ENCODE measurements around the gene WRAP73.

Gene WRAP73

GRCh38 chr1:3668585-3669300 is 18.8 kb upstream of the WRAP73 start:
- no peak for DNase-seq (ENCODE audit: low spot score)

DNA sequence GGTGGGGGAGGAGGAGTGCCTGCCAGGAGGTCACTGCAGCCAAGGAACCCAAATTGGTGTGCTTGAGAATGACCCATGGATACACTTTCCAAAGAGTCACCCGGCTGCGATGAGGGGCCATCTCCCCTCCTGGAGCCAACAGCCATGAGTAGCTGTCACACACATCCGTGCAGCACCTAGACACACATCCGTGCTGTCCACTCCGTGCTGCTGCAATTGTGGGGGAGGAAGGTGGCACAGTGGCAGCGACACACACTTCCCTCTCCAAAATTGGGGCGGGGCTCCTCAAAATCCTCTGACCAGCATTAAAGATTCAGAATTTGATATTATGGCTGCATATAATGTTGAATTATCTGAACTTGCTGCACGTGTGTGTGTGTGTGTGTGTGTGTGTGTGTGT is 18.2 kb upstream of the WRAP73 start:
- no peak for DNase-seq (ENCODE audit: low spot score)

DNA sequence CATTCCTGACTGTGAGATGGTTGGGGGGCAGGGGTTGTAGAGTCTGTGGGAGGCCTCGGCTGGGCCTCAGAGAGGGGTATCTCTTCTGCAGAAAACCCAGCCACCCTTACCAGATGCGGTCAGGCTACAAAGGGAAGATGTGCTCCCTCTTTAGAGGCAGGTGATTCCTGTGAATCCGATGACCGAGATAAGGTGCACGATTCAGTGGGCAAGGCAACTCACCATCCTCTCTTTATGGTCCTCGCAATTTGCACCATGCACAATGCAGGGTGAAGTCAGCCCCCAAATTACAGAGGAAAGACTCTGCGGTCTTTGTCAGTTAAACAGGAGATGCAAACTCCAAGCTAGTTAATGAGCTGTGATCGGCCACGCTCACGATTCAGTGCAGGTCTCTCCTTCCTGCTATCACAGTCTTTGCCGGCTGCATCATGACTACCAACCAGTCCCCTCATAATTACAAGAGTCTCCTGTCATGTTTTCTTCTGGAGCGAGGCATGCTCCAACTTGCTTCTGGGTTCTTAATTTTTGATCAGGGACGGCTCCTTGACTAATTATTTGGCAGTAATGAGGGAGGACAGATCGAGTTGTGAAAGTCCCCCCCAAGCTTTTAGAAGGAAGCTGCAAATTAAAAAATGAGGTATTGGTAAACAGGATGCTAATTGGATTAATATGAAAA is 14.9 kb upstream of the WRAP73 start:
- DNase-seq (ENCODE audit: low spot score) = no peak

GRCh38 chr1:3663999-3664699 is 14.2 kb upstream of the WRAP73 start:
- no peak for DNase-seq (ENCODE audit: low spot score)

- DNase-seq (ENCODE audit: low spot score) = no peak
These were observed 12.3 kb upstream of the WRAP73 start for GRCh38 chr1:3662080-3662671.

DNA sequence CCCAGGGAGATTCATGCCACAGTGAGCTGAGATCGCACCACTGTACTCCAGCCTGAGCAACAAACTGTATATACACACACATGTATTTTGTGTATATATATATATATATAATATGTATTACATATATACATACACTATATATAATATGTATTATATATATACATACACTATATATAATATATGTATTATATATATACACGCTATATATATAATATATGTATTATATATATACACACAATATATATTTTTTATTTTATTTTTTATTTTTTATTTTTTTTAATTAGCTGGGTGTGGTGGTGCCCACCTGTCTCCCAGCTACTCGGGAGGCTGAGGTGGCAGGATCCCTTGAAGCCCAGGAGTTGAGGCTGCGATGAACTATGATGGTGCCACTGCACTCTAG is 11.7 kb upstream of the WRAP73 start:
- DNase-seq (ENCODE audit: low spot score) = no peak

DNA sequence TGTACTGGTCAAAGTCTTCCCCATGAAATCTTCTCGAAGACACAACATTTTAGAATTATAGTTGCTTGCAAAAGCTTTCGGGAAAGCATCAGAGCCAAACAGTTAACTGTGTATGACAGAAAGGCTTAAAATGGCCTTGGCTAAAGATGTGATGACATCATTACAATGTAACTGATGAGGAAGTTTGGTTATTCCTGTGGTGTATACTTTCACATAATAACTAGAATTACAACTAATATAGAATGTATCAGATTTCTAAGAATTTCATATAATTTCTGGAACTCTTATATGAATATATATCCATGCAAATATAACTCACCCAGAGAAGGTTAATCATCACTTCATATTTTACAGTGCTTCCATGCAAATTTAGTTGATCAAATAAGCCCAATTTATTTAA is 10.8 kb upstream of the WRAP73 start:
- DNase-seq (ENCODE audit: low spot score) = no peak

GRCh38 chr1:3659093-3659492 is 9.2 kb upstream of the WRAP73 start:
- no peak for DNase-seq (ENCODE audit: low spot score)

DNA sequence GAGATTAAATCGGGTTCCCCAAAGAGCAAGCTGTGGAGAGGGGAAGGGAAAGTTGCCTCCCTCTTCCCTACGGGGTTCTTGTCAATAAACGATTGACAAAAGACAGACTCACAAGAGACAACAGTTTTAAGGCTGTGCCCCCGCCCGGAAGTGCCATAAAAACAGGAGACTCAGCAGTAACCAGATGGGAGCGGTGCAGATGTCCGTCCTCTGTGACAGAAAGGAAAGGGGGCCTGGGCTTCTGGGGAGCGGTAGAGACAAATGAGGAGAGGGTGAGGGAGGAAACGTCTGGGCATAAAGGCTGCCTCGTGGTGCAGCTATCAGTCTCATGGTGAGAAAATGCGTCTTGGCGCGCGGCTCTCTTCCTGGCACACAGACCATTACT is 8.3 kb upstream of the WRAP73 start:
- DNase-seq (ENCODE audit: low spot score) = no peak

DNA sequence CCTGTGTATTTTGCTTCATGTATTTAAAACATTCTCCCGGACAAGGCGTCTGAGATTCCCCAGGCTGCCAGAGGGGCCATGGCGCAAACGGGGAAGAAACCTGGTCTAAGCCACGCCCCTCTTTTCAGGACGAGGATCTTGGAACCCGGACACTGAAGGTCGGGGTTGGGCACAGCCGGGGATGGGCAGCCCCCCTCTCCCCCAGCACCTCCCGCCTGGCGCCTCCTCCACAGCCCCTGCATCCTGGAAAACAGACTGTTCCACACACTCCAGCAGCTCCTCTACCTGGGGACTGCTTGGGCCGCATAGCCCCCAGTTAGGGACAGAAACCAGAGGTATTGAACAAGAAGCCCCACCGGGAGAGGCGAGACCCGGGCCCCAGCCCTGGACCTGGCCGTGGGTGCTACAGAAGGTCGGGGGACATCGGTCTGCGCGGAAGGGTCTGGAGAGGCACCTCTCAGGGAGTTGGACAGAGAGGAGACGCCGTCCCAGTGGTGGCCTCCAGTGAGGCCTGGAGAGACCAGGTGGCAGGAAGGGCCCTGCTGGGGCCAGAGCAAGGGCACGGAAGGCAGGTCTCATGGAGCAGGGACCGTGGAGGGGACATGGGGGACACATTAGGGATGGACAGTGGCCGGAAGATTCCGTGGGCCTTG is 7.8 kb upstream of the WRAP73 start:
- no peak for DNase-seq (ENCODE audit: low spot score)

- no peak for DNase-seq (ENCODE audit: low spot score)
These were observed 7.2 kb upstream of the WRAP73 start for GRCh38 chr1:3657096-3657475.

DNA sequence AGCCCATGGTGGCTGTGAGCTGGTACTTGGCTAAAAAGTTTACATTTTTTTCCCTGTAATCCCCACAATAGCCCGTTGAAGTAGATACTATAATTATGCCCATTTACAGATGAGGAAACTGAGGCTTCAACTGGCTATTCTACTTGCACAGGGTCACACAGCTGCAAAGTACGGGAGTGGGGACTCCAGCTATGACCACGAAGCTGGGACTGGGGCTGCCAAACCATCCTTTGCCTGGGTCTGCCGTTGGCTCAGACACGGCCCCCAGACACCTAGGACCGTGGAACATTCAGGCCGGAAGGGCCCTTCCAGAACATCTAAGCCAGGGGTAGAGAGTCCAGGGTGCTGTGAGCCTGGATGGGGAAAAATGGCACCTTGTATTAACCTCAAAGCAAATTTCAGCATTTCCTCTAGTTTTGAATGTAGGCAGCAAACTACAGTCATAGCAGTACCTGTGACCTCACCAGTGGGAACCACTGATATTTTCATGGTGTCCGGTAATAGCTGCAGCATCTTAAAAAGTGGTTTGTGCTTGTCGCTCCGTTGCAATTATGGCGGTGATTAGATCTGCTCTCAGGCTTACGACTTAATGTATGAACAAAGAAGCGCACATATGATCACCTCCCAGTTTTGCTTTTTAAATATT is 6.7 kb upstream of the WRAP73 start:
- no peak for DNase-seq (ENCODE audit: low spot score)

DNA sequence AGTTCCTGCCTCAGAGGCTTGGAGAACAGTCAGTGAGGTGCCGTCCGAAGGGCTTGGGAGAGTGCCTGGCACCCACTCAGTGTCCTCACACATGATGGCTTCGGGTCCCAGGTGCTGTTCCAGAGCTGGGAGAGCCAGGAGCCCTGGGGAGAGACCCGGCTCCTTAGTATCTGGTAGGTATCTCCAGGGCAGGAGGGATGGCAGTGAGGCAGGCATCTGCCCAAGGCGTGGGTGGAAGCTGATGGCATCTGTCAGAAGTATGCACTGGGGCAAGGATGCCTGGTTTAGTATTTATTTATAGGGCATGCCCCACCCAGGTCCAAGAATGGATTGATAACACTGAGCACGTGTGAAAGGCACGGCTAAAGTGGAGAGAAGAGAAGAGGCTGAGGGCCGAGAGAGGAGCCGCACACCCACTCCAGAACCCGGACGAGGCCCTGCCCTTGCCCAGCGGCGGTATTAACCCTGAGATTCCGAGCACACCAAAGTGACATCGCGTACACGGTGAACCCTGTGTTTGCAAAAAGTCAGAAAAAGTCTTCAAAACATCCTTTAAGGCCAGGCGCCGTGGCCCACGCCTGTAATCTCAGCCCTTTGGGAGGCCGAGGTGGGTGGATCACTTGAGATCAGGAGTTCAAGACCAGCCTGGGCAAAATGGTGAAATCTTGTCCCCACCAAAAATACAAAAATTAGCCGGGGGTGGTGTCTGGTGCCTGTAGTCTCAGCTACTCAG is 4.8 kb upstream of the WRAP73 start:
- DNase-seq (ENCODE audit: low spot score) = no peak

DNA sequence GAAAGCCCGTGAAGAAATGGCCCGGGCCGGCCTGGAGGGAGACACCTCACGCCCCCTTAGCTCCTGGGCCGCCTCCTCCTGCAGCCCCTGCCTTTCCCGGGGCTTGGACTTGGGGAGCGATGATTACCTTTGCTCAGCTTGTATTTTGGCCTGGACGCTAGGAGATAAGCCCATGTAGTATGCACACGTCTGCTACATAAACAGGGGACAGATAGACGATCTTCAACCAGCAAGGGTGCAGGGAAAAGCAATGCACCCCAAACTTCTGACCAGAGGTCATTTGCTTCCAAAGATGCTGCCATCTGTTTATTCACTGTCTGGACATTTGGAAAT is 3.3 kb upstream of the WRAP73 start:
- no peak for DNase-seq (ENCODE audit: low spot score)

DNA sequence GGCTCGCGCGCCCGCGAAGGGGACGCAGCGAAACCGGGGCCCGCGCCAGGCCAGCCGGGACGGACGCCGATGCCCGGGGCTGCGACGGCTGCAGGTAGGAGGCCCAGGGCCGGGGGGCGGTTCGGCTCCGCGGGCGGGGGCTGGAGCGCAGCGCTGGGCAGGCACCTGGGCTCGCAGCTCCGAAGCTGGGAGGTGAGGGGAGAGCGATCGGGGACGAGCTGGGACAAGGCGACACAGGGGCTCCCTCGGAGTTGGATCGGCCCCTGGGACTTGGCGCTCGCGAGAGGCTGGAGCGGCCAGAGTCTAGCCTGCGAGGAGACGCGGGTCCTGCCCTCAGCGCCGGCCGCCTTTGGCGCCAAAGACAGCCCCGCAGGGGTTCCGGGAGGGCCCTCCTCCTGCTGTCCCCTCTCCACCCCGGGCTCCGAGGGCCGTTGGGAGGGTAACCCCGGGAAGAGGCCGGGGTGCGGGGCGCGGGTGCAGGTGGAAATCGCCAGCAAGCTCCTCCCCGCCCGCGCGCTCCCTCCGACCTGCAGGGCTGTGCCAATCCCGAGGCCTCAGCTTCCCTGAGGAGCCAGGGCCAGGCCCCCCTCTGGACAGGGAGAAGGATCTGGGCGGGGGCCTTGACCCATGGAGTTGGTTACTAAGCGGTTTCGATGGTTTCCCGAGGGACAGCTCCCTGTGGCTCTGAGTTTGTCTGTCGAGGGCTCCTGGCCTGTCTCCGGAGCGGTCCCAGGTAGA is 2.8 kb upstream of the WRAP73 start:
- DNase-seq (ENCODE audit: low spot score) = no peak

- DNase-seq (ENCODE audit: low spot score) = peak; percentile 43
These were observed 2.1 kb upstream of the WRAP73 start, which contains the start of gene TP73 for GRCh38 chr1:3651930-3652547. Gene TP73 (plus strand): TSS chr1:3652516. CDS start chr1:3682366, 29,850 bp downstream.

DNA sequence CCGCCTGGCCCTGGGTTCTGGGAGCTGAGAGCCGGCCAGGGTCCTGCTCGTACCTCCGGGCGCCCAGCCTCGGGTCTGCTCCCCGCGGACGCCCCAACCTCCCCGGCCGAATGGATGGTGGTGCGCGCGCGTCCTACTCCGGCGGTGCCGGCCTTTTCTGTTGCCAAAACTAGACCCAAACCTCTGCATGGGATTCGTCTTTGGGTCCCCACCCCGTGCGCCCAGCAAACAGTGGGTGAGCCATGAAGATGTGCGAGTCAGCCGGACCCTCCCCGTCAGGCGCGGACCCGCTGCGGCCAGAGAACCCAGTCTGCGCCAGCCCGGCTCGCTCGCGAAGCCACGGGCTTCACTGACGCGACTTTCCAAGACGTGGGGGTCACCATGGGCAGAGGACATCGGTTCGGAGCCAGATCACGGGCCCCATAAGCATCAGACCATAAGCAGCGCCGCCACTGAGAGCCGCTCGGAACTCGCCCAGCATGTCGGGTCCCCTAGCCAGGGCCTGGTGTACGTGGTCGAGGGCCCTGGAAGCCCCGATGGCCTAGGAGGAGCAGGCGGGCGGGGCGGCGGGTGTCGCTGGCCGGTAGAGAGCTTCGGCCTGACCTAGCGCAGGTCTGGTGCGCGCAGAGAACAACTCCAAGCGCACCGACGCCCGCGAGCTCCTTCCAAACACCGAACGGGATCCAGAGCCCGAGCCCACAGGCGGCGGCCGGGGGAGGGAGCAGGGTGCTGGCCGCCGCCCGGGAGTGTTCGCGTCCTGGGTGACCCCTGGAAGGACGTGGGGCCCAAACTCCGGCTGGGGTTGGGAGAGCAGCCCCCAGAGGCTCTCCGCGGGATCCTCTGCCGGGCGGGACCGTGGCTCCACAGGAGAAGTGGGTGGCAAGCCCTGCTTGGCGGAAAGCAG is 1.4 kb upstream of the WRAP73 start:
- no peak for DNase-seq (ENCODE audit: low spot score)

DNA sequence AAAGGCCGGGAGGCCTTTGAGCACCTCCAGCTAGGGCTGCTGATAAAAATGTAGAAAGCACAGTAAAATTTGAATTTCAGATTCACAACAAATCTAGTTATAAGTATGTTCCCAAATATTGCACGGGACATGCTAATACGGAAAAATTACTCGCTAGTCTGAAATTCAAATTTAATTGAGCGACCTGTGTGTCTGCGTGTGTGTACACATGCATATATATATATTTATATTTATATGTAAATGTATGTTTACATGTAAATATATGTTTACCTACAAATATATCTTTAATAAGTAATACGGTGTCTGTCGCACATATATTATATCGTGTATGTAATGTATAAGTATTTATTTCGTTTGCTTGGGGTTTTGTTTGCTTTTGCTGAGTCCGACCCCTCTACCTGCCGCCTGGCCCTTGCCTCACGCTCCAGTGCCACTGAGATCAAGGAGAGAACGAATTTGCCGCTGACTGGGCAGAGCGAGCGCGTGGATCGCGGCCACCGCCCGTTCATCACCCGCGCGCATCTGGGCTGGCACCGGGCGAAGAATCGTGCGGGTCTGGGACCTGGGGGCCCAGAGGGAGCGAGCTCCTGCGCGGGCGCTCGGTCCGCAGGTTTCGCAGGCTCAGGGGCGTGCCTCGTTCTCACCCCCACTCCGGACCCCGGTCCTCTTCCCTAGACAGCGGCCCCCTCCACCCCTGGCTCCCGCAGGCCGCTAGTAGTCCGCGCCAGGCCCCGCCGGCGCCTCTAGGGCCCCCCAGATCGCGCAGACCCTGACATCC is 534 bp upstream of the WRAP73 start:
- no peak for DNase-seq (ENCODE audit: low spot score)
